GM12891 (cell line): ENCODE measurements around the gene HEMK1.

ENCODE experiments used
- POLR2A ChIP-seq: IDR thresholded peaks from 2 replicates; pipeline ENCODE4 v1.6.1; 2011; ENCODE audit warnings: low read depth, low read length, control low read depth
- SPI1 ChIP-seq: IDR thresholded peaks from 2 replicates; pipeline ENCODE4 v1.6.1; 2011; ENCODE audit warnings: low read depth, low read length, control low read depth
- TAF1 ChIP-seq: IDR thresholded peaks from 2 replicates; pipeline ENCODE4 v1.6.1; 2011; ENCODE audit warnings: low read depth, low read length, control low read depth

DNA sequence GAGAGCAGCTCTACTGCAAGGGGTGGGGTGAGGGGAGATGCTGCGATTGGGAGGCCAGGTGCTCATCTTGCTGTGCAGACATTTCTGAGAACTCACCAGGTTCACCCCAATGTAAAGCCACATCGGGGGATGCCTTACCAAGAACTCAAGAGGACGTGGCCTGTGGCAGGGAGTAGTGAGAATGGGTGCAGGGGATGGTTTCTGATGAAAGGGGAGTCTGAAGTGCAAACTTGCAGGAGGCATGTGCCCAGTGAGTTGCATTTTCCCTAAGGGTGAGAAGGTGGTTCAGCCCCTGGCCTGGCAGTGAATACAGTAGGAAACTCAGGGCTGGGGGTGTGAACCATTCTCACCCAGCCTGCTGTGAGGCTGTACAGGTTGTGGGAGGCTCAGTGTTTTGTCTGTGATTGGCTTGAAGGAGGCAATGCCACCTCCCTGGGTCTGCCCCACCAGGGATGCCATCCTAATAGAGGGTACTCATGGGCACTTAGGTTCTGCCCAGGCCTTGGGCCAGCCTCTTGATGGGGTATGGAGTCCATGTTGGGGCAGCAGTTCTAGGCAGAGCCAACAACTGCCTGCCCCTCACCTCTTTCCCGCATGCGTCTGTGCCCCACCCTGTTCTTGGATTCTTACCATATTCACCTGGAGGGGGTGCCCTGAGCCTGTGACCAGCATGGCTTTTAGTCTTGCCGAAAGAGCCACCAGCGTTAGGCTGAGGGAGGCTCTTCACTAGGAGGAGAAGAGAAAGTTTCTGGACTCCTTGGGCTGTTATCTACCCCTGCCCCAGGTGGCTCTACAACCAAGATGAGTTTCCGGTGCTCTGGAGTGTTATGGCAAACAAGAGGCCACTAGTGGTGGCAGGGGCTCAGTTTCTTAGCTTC lies 4.5 kb downstream of the HEMK1 start:
- TF ChIP-seq SPI1 (no peak), POLR2A (no peak), TAF1 (no peak)
